ENCODE data around the gene KCTD19.

The KCTD19 gene

GRCh38 chr16:67269766-67270165, 56.8 kb downstream of the KCTD19 start:
- ChIA-PET CTCF (interaction anchor here (0.6 kb wide), 1 partner anchor 11 kb away, joined by 4 read pairs; no protein-coding TSS in a partner anchor), POLR2A (interaction anchor here (0.7 kb wide), 1 partner anchor 22 kb away, joined by 3 read pairs; no protein-coding TSS in a partner anchor)
- DNase-seq (ENCODE audit: extremely low spot score): no peak
- TF ChIP-seq FOXK2 (IDR thresholded peaks at IDR 0.05): no peak
- TF ChIP-seq TARDBP (IDR thresholded peaks at IDR 0.05): no peak
- TF ChIP-seq BHLHE40 (IDR thresholded peaks at IDR 0.05; ENCODE audit: borderline replicate concordance): no peak
- TF ChIP-seq LEF1 (IDR thresholded peaks at IDR 0.05; ENCODE audit: borderline replicate concordance): no peak
- TF ChIP-seq ELF4 (IDR thresholded peaks at IDR 0.05): no peak
- TF ChIP-seq NFRKB (IDR thresholded peaks at IDR 0.05): no peak
- TF ChIP-seq FOXM1 (IDR thresholded peaks at IDR 0.05; ENCODE audit: borderline replicate concordance): no peak
- TF ChIP-seq PKNOX1 (IDR thresholded peaks at IDR 0.05): no peak
- no peak for TF ChIP-seq HDGF (IDR thresholded peaks at IDR 0.05; ENCODE audit: borderline replicate concordance)
- TF ChIP-seq CTBP1 (IDR thresholded peaks at IDR 0.05; ENCODE audit: borderline replicate concordance): no peak
- no peak for TF ChIP-seq L3MBTL2 (conservative IDR thresholded peaks at IDR 0.05)
- TF ChIP-seq SP1 (IDR thresholded peaks at IDR 0.05): no peak
- no peak for TF ChIP-seq ZNF384 (IDR thresholded peaks at IDR 0.05)

- CTCF ChIA-PET: interaction anchor here (0.7 kb wide), 1 partner anchor 39 kb away, joined by 5 read pairs; no protein-coding TSS in a partner anchor
- no peak for TF ChIP-seq ARNT (IDR thresholded peaks at IDR 0.05)
- TF ChIP-seq CTBP1 (IDR thresholded peaks at IDR 0.05; ENCODE audit: borderline replicate concordance): no peak
- no peak for TF ChIP-seq SP1 (IDR thresholded peaks at IDR 0.05)
- no peak for TF ChIP-seq BHLHE40 (IDR thresholded peaks at IDR 0.05; ENCODE audit: borderline replicate concordance)
- no peak for TF ChIP-seq TARDBP (IDR thresholded peaks at IDR 0.05)
- no peak for TF ChIP-seq HDGF (IDR thresholded peaks at IDR 0.05; ENCODE audit: borderline replicate concordance)
- no peak for TF ChIP-seq L3MBTL2 (conservative IDR thresholded peaks at IDR 0.05)
- no peak for TF ChIP-seq FOXK2 (IDR thresholded peaks at IDR 0.05)
- TF ChIP-seq SUZ12 (IDR thresholded peaks at IDR 0.05): no peak
- no peak for DNase-seq (ENCODE audit: extremely low spot score)
- POLR2A ChIA-PET: interaction anchor here (1.3 kb wide), 2 partner anchors 10 kb away, joined by 3 read pairs; no protein-coding TSS in a partner anchor
Observed at GRCh38 chr16:67268136-67268579, 58.4 kb downstream of the KCTD19 start.

GRCh38 chr16:67265834-67266233, 60.7 kb downstream of the KCTD19 start:
- POLR2A ChIA-PET: interaction anchor here (2.2 kb wide), 1 partner anchor 18 kb away, joined by 7 read pairs; the partner anchor contains the start of gene FHOD1
- no peak for TF ChIP-seq FOXM1 (IDR thresholded peaks at IDR 0.05; ENCODE audit: borderline replicate concordance)
- TF ChIP-seq SP1 (IDR thresholded peaks at IDR 0.05): no peak
- no peak for TF ChIP-seq NFRKB (IDR thresholded peaks at IDR 0.05)
- TF ChIP-seq FOXA1 (IDR thresholded peaks at IDR 0.05): no peak
- TF ChIP-seq FOXK2 (IDR thresholded peaks at IDR 0.05): no peak
- no peak for TF ChIP-seq ELF4 (IDR thresholded peaks at IDR 0.05)
- no peak for TF ChIP-seq HDGF (IDR thresholded peaks at IDR 0.05; ENCODE audit: borderline replicate concordance)
- no peak for TF ChIP-seq CTBP1 (IDR thresholded peaks at IDR 0.05; ENCODE audit: borderline replicate concordance)
- no peak for TF ChIP-seq PKNOX1 (IDR thresholded peaks at IDR 0.05)
- TF ChIP-seq SUZ12 (IDR thresholded peaks at IDR 0.05): no peak
- no peak for TF ChIP-seq TARDBP (IDR thresholded peaks at IDR 0.05)
- TF ChIP-seq LEF1 (IDR thresholded peaks at IDR 0.05; ENCODE audit: borderline replicate concordance): no peak
- no peak for TF ChIP-seq L3MBTL2 (conservative IDR thresholded peaks at IDR 0.05)
- TF ChIP-seq ARNT (IDR thresholded peaks at IDR 0.05): no peak
- TF ChIP-seq ZNF384 (IDR thresholded peaks at IDR 0.05): no peak
- no peak for TF ChIP-seq BHLHE40 (IDR thresholded peaks at IDR 0.05; ENCODE audit: borderline replicate concordance)
- CTCF ChIA-PET: interaction anchor here (0.8 kb wide), 1 partner anchor 215 kb away, joined by 3 read pairs; the partner anchor contains the start of gene ATP6V0D1
- no peak for DNase-seq (ENCODE audit: extremely low spot score)

GRCh38 chr16:67264866-67265265, 61.7 kb downstream of the KCTD19 start:
- ChIA-PET POLR2A (interaction anchor here (0.8 to 2.2 kb wide), 2 partner anchors 17 to 62 kb away, joined by 3 to 7 read pairs; partner anchors contain the start of gene FHOD1), CTCF (interaction anchor here (0.7 kb wide), 1 partner anchor 43 kb away, joined by 3 read pairs; no protein-coding TSS in a partner anchor)
- DNase-seq (ENCODE audit: extremely low spot score): no peak
- TF ChIP-seq PKNOX1 (IDR thresholded peaks at IDR 0.05) (no peak), BHLHE40 (IDR thresholded peaks at IDR 0.05; ENCODE audit: borderline replicate concordance) (no peak), CTBP1 (IDR thresholded peaks at IDR 0.05; ENCODE audit: borderline replicate concordance) (no peak), SUZ12 (IDR thresholded peaks at IDR 0.05) (no peak), LEF1 (IDR thresholded peaks at IDR 0.05; ENCODE audit: borderline replicate concordance) (no peak)

GRCh38 chr16:67264277-67264676, 62.3 kb downstream of the KCTD19 start:
- DNase-seq (ENCODE audit: extremely low spot score): no peak
- TF ChIP-seq PKNOX1 (IDR thresholded peaks at IDR 0.05) (no peak), ELF4 (IDR thresholded peaks at IDR 0.05) (no peak), L3MBTL2 (conservative IDR thresholded peaks at IDR 0.05) (no peak)
- ChIA-PET POLR2A (interaction anchor here (0.8 kb wide), 1 partner anchor 63 kb away, joined by 3 read pairs; no protein-coding TSS in a partner anchor), CTCF (interaction anchor here (0.7 kb wide), 1 partner anchor 43 kb away, joined by 3 read pairs; no protein-coding TSS in a partner anchor)

- no peak for DNase-seq (ENCODE audit: extremely low spot score)
- TF ChIP-seq BHLHE40 (IDR thresholded peaks at IDR 0.05; ENCODE audit: borderline replicate concordance) (no peak), FOXA1 (IDR thresholded peaks at IDR 0.05) (no peak), HDGF (IDR thresholded peaks at IDR 0.05; ENCODE audit: borderline replicate concordance) (no peak), FOXK2 (IDR thresholded peaks at IDR 0.05) (no peak), FOXM1 (IDR thresholded peaks at IDR 0.05; ENCODE audit: borderline replicate concordance) (no peak), TARDBP (IDR thresholded peaks at IDR 0.05) (no peak), ZNF384 (IDR thresholded peaks at IDR 0.05) (no peak), NFRKB (IDR thresholded peaks at IDR 0.05) (no peak), LEF1 (IDR thresholded peaks at IDR 0.05; ENCODE audit: borderline replicate concordance) (no peak), ELF4 (IDR thresholded peaks at IDR 0.05) (no peak), CTBP1 (IDR thresholded peaks at IDR 0.05; ENCODE audit: borderline replicate concordance) (no peak), PKNOX1 (IDR thresholded peaks at IDR 0.05) (no peak), L3MBTL2 (conservative IDR thresholded peaks at IDR 0.05) (no peak), SP1 (IDR thresholded peaks at IDR 0.05) (no peak), SUZ12 (IDR thresholded peaks at IDR 0.05) (no peak), ARNT (IDR thresholded peaks at IDR 0.05) (no peak)
- ChIA-PET CTCF (no interaction called here), POLR2A (no interaction called here)
Observed at GRCh38 chr16:67263201-67263600, 63.3 kb downstream of the KCTD19 start.

Data from HEK293T (cell line).